Prostate gland (tissue), 2 donors: ENCODE results near the gene DRD5.

Experiments used
- CTCF ChIP-seq, 4 experiments: fragments of 200-600 bp in 2 of 4; fragments of 450-650 bp in 2 of 4; sonication (generic) in 2 of 4; IDR thresholded peaks; 1 replicate in 3 of 4; 2 replicates in 1 of 4; pipeline ENCODE4 v1.5.1; 2016 to 2019; ENCODE audit warnings: antibody characterized with exemption in 4 of 4, mild to moderate bottlenecking in 2 of 4, moderate library complexity in 2 of 4
- POLR2A ChIP-seq: fragments of 450-650 bp; IDR thresholded peaks from one replicate; pipeline ENCODE4 v1.6.1; 2016; ENCODE audit warnings: antibody characterized with exemption, mild to moderate bottlenecking
- POLR2AphosphoS5 ChIP-seq: sonication (generic); formaldehyde crosslinking; IDR thresholded peaks from one replicate; pipeline ENCODE4 v1.6.1; 2017; ENCODE audit warnings: antibody characterized with exemption

GRCh38 chr4:9771034-9771433 lies 10.4 kb upstream of the DRD5 start:
- TF ChIP-seq CTCF (IDR thresholded peaks at IDR 0.05) (no peak), POLR2A (no peak), POLR2AphosphoS5 (no peak)
